K562 (cell line): ENCODE measurements around the gene TTC24. TPM values are rescaled to one million over a fixed set of nuclear protein-coding genes. Genes with fewer than 3 reads are reported as not detected.
A peak's percentile ranks its signal among the peaks of the same experiment; 100 is the strongest.

ENCODE experiments used
- CBFB ChIP-seq: sonication (generic); formaldehyde crosslinking; IDR thresholded peaks from 2 replicates; pipeline ENCODE4 v1.4.0; 2020; ENCODE audit warnings: mild to moderate bottlenecking, missing genetic modification reagents
- CREB1 ChIP-seq, 2 experiments: sonication (generic) in 1 of 2; formaldehyde crosslinking in 1 of 2; IDR thresholded peaks; 2 replicates each; pipeline versions ENCODE4 v1.6.1 to v1.8.0; 2012 to 2022; ENCODE audit warnings: inconsistent platforms in 1 of 2, mild to moderate bottlenecking in 1 of 2, missing genetic modification reagents in 1 of 2, moderate library complexity in 1 of 2
- GABPA ChIP-seq: fragments of 200-800 bp; sonication (Bioruptor generic); conservative IDR thresholded peaks from 2 replicates; pipeline ENCODE4 v1.6.1; 2016; ENCODE audit warnings: low read depth, missing genetic modification characterization, missing compliant biosample characterization
- HDAC3 ChIP-seq: fragments of 450-650 bp; IDR thresholded peaks from 2 replicates; pipeline ENCODE4 v1.6.1; 2018; ENCODE audit warnings: borderline replicate concordance, mild to moderate bottlenecking, moderate library complexity; ENCODE audit not compliant: partially characterized antibody
- MYC ChIP-seq, 2 experiments: fragments of 250-450 bp in 1 of 2; sonication (Bioruptor Pico) in 1 of 2; IDR thresholded peaks; 2 replicates each; pipeline versions ENCODE4 v1.5.1 to v1.6.1; 2012 to 2021; ENCODE audit warnings: low read depth in 2 of 2, borderline replicate concordance in 1 of 2, improper control_type of control experiment in 1 of 2, low read length in 1 of 2, mild to moderate bottlenecking in 1 of 2, moderate library complexity in 1 of 2
- NFE2 ChIP-seq: IDR thresholded peaks from 2 replicates; pipeline ENCODE4 v1.6.1; 2014; ENCODE audit warnings: antibody characterized with exemption, low read depth
- PCBP2 ChIP-seq: fragments of 200-400 bp; formaldehyde crosslinking; IDR thresholded peaks from 2 replicates; pipeline ENCODE4 v1.6.1; 2018; ENCODE audit warnings: low read length, low read depth, mild to moderate bottlenecking, moderate library complexity; ENCODE audit not compliant: poor library complexity, severe bottlenecking
- TFAM ChIP-seq: fragments of 250-450 bp; sonication (Bioruptor Pico); conservative IDR thresholded peaks from 2 replicates; pipeline ENCODE4 v1.5.0; 2021; ENCODE audit warnings: mild to moderate bottlenecking, moderate library complexity
- ZNF143 ChIP-seq: sonication (generic); formaldehyde crosslinking; IDR thresholded peaks from 2 replicates; pipeline ENCODE4 v1.9.0; 2022; ENCODE audit warnings: mild to moderate bottlenecking, missing genetic modification reagents
- ZNF224 ChIP-seq: sonication (generic); formaldehyde crosslinking; IDR thresholded peaks from 2 replicates; pipeline ENCODE4 v1.8.0; 2022; ENCODE audit warnings: mild to moderate bottlenecking, missing genetic modification reagents
- ZNF41 ChIP-seq: fragments of 250-450 bp; sonication (Bioruptor Pico); conservative IDR thresholded peaks from 2 replicates; pipeline ENCODE4 v1.4.0; 2020; ENCODE audit warnings: mild to moderate bottlenecking
- polyA plus RNA-seq, 8 experiments: library from polyadenylated mRNA; depleted of rRNA in 4 of 8; stranded (reverse) in 5 of 8; unstranded in 3 of 8; fragments of >200 nt; fragmentation: Nextera tagmentation in 2 of 8; fragmentation: Illumina TruSeq in 1 of 8; extraction: Ambion mirVana in 2 of 8; extraction: Trizol in 1 of 8; gene quantifications; 2 replicates each; pipeline versions ENCODE4 v1.2.1 to v1.2.3, GENCODE V29; 2011 to 2014; ENCODE audit warnings: inconsistent platforms in 1 of 8, missing spikeins in 1 of 8
- total RNA-seq, 7 experiments: library from RNA; depleted of rRNA in 6 of 7; stranded (reverse); fragments of >200 nt in 6 of 7; fragmentation: Illumina TruSeq in 2 of 7; extraction: Trizol in 2 of 7; gene quantifications; 2 replicates each; pipeline versions ENCODE4 v1.2.1 to v1.2.3, GENCODE V29; 2011 to 2021; ENCODE audit warnings: low replicate concordance in 1 of 7
- TF ChIP-seq, protein P1 (sequence below), 2 experiments: fragments of 450-650 bp; IDR thresholded peaks; 2 replicates each; pipeline ENCODE4 v1.6.1; 2018; ENCODE audit warnings: mild to moderate bottlenecking in 2 of 2, low read depth in 1 of 2; ENCODE audit not compliant: partially characterized antibody in 2 of 2
- TF ChIP-seq, protein P2 (sequence below): fragments of 450-650 bp; formaldehyde crosslinking; IDR thresholded peaks from 2 replicates; pipeline ENCODE4 v1.4.0; 2020; ENCODE audit warnings: mild to moderate bottlenecking, moderate library complexity
- TF ChIP-seq, protein P3 (sequence below): fragments of 450-650 bp; IDR thresholded peaks from 2 replicates; pipeline ENCODE4 v1.7.1; 2018; ENCODE audit warnings: mild to moderate bottlenecking, low read depth; ENCODE audit not compliant: partially characterized antibody
- TF ChIP-seq, protein P4 (sequence below): fragments of 250-450 bp; sonication (Bioruptor Pico); IDR thresholded peaks from 2 replicates; pipeline ENCODE4 v1.4.0; 2020; ENCODE audit warnings: mild to moderate bottlenecking, moderate library complexity

TTC24 gene
- total and polyA plus RNA-seq, 9 of the 15 experiments (the other 6 are each of a cell fraction or from before 2014, with no cell fraction given): not detected

DNA sequence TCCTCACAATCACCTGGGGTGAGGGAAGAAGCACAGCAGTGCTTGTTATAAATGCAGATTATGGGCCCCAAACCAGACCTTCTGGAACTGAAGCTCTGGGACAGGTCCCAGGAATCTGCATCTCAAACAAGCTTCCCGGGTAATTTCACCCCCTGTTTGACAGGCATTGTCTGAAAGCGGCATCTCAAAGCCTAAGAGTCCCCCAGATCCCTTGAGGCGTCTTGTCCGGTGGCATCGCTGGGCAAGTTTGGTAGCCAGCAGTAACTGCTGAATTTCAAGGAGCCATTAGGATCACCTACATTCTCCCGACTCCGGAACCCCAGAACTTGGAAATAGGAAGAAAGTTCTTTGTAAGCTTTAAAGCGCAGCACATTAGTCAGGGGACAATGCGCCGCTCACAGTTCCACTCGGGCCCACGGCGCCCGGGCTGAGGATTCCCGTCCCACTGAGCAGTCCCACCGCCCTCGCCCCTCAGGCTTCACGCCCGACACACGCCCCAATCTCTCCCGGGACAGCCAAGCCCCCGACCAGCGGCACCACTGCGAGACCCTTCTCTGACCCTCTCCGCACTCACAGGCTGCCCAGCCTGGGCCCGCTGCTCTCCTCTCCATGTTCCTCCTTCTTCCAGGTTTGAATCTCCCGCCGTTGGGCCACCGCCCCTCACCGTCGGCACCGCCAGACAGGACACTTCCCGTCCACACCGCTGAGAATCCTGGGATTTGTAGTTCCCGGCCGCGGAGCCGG lies 7.4 kb upstream of the TTC24 start, which contains the start of gene IQGAP3 (continued):
- TF ChIP-seq ZNF224 (CRISPR knock-in tag): no peak
- TF ChIP-seq, protein P1, sequence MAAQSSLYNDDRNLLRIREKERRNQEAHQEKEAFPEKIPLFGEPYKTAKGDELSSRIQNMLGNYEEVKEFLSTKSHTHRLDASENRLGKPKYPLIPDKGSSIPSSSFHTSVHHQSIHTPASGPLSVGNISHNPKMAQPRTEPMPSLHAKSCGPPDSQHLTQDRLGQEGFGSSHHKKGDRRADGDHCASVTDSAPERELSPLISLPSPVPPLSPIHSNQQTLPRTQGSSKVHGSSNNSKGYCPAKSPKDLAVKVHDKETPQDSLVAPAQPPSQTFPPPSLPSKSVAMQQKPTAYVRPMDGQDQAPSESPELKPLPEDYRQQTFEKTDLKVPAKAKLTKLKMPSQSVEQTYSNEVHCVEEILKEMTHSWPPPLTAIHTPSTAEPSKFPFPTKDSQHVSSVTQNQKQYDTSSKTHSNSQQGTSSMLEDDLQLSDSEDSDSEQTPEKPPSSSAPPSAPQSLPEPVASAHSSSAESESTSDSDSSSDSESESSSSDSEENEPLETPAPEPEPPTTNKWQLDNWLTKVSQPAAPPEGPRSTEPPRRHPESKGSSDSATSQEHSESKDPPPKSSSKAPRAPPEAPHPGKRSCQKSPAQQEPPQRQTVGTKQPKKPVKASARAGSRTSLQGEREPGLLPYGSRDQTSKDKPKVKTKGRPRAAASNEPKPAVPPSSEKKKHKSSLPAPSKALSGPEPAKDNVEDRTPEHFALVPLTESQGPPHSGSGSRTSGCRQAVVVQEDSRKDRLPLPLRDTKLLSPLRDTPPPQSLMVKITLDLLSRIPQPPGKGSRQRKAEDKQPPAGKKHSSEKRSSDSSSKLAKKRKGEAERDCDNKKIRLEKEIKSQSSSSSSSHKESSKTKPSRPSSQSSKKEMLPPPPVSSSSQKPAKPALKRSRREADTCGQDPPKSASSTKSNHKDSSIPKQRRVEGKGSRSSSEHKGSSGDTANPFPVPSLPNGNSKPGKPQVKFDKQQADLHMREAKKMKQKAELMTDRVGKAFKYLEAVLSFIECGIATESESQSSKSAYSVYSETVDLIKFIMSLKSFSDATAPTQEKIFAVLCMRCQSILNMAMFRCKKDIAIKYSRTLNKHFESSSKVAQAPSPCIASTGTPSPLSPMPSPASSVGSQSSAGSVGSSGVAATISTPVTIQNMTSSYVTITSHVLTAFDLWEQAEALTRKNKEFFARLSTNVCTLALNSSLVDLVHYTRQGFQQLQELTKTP (IDR thresholded peaks at IDR 0.05; ENCODE audit: low read depth in 1 of 2, partially characterized antibody in 2 of 2): peak in 1 of 2 experiments; percentile 84
- TF ChIP-seq NFE2: no peak
- peak; percentile 33; the same call in 1 of the 2 replicates for TF ChIP-seq CBFB (CRISPR knock-in tag)
- TF ChIP-seq MYC (IDR thresholded peaks at IDR 0.05; ENCODE audit: low read depth, low read length): peak; percentile 62; the same call in 1 of the 2 replicates
- TF ChIP-seq MYC (CRISPR knock-in tag; IDR thresholded peaks at IDR 0.05; ENCODE audit: borderline replicate concordance, low read depth): no peak
- TF ChIP-seq GABPA: peak; percentile 95
- no peak for TF ChIP-seq HDAC3
- TF ChIP-seq TFAM (CRISPR knock-in tag): no peak
- TF ChIP-seq, protein P2, sequence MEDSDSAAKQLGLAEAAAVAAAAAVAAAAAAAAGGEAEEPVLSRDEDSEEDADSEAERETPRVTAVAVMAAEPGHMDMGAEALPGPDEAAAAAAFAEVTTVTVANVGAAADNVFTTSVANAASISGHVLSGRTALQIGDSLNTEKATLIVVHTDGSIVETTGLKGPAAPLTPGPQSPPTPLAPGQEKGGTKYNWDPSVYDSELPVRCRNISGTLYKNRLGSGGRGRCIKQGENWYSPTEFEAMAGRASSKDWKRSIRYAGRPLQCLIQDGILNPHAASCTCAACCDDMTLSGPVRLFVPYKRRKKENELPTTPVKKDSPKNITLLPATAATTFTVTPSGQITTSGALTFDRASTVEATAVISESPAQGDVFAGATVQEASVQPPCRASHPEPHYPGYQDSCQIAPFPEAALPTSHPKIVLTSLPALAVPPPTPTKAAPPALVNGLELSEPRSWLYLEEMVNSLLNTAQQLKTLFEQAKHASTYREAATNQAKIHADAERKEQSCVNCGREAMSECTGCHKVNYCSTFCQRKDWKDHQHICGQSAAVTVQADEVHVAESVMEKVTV (CRISPR knock-in tag): no peak
- no peak for TF ChIP-seq ZNF41 (CRISPR knock-in tag)
- TF ChIP-seq, protein P3, sequence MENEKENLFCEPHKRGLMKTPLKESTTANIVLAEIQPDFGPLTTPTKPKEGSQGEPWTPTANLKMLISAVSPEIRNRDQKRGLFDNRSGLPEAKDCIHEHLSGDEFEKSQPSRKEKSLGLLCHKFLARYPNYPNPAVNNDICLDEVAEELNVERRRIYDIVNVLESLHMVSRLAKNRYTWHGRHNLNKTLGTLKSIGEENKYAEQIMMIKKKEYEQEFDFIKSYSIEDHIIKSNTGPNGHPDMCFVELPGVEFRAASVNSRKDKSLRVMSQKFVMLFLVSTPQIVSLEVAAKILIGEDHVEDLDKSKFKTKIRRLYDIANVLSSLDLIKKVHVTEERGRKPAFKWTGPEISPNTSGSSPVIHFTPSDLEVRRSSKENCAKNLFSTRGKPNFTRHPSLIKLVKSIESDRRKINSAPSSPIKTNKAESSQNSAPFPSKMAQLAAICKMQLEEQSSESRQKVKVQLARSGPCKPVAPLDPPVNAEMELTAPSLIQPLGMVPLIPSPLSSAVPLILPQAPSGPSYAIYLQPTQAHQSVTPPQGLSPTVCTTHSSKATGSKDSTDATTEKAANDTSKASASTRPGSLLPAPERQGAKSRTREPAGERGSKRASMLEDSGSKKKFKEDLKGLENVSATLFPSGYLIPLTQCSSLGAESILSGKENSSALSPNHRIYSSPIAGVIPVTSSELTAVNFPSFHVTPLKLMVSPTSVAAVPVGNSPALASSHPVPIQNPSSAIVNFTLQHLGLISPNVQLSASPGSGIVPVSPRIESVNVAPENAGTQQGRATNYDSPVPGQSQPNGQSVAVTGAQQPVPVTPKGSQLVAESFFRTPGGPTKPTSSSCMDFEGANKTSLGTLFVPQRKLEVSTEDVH: peak; percentile 97
- peak; percentile 73 for TF ChIP-seq CREB1 (IDR thresholded peaks at IDR 0.05)
- peak; percentile 81 for TF ChIP-seq CREB1 (CRISPR knock-in tag; IDR thresholded peaks at IDR 0.05)
- no peak for TF ChIP-seq PCBP2
- peak; percentile 94 for TF ChIP-seq ZNF143
- TF ChIP-seq, protein P4, sequence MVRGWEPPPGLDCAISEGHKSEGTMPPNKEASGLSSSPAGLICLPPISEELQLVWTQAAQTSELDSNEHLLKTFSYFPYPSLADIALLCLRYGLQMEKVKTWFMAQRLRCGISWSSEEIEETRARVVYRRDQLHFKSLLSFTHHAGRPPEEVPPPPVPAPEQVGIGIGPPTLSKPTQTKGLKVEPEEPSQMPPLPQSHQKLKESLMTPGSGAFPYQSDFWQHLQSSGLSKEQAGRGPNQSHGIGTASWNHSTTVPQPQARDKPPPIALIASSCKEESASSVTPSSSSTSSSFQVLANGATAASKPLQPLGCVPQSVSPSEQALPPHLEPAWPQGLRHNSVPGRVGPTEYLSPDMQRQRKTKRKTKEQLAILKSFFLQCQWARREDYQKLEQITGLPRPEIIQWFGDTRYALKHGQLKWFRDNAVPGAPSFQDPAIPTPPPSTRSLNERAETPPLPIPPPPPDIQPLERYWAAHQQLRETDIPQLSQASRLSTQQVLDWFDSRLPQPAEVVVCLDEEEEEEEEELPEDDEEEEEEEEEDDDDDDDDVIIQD: no peak
